ENCODE measurements around the gene RNF208.
A peak's percentile ranks its signal among the peaks of the same experiment; 100 is the strongest.

RNF208 gene

GRCh38 chr9:137191691-137192447 is 30.2 kb downstream of the RNF208 start:
- DNase-seq (ENCODE audit: low read depth): no peak

DNA sequence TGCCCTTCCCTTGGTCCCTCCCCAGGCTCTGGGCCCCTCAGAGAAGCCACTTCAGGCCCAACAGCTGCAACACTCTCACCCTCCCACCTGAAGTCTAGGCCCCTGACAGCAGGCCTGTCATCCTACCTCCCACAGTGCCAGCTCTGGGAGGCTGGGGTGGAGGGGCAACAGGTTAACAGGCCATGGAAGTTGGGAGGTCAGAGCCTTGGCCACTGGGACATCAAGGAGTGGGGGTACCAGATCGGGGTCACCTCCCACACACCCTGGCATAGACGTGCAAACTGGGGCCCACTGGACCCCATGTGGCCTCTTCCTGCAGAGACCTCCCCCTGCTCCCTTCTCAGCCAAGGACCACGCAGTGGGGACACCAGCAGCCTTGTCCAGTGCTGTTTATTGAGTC is 30.8 kb downstream of the RNF208 start:
- DNase-seq (ENCODE audit: low read depth): no peak

DNA sequence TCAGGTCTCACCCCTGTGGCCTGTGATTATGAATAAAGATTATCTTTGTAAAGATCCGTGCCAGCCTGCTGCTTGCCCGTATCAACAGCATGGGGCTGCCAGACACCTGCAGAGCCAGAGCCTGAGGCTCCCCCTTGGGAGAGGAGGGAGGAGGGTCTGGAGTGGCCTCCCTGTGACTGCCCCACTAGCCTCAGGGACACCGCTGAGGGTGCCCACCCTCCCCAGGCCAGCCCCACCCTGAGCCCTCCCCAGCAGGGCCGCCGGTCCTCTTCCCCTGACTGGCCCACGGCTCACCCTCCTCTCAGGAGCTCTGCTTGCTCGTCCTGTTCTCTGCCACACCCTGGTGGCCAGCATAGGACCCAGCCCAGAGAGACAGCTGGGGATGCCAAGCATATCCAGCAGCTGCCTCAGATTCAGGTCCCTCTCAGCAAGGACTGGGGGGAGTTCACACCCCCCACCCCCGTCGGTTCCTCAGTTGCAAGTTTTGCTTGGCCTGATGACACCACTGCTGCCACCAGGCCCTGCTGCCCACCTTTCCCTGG is 31.7 kb downstream of the RNF208 start:
- DNase-seq (ENCODE audit: low read depth): no peak

GRCh38 chr9:137189297-137190295 is 32.4 kb downstream of the RNF208 start:
- no peak for DNase-seq (ENCODE audit: low read depth)

DNA sequence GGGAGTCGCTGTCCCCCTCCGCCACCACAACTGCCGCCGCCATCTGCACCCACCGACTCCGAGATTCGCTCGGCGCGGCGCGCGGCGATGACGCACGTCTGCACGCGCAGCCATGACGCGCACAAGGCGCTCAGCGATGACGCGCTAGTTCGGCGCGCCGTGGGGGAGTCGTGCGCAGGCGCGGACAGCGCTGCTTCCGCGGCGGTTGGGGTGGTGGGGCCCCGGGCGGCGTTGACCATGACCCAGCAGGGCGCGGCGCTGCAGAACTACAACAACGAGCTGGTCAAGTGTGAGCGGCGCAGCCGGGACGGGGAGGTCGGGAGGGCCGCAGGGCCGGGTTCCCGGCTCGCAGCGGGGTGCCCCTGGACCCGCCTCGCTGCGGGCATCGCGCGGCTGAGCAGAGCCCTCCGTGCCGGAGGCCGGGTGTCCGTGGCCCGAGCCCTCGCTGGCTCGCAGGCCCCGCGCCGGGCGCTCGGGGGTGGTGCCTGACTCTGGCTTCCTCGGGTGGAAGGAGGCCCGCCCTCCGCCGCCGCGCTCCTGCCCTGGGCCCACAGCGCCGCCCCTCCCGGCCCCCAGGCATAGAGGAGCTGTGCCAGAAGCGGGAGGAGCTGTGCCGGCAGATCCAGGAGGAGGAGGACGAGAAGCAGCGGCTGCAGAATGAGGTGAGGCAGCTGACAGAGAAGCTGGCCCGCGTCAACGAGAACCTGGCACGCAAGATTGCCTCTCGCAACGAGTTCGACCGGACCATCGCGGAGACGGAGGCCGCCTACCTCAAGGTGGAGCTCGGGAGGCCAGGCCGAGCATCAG is 33.3 kb downstream of the RNF208 start, which contains the start of the genes ANAPC2 and SSNA1:
Gene ANAPC2 (minus strand): TSS at position 71 of the 807 bp plus-strand sequence. CDS start 28 bp downstream, at position 43.
Gene SSNA1 (plus strand): TSS at position 187 of the 807 bp plus-strand sequence. CDS start 51 bp downstream, at position 238.
- DNase-seq (ENCODE audit: low read depth): peak; percentile 90

- no peak for DNase-seq (ENCODE audit: low read depth)
These were observed 34.0 kb downstream of the RNF208 start for GRCh38 chr9:137188086-137188489.

GRCh38 chr9:137187386-137187785 is 34.7 kb downstream of the RNF208 start:
- no peak for DNase-seq (ENCODE audit: low read depth)

DNA sequence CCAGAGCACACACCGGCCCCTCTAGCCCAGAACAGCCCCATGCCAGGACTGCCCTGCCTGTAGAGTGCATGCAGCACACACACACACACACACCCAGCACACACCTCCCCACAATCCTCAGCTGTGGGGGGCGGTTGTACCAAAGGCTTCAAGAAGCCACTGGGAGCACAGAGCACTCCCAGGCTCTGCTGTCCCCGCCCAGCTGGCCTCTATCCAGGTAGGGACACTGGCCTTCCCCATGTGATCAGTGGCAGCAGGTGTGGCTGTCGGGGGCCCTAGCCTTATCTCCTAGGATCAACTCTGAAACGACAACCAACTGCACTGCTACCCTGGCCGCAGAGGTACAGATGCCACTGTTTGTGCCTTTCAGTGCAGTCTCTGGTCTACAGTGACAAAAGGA is 35.7 kb downstream of the RNF208 start:
- no peak for DNase-seq (ENCODE audit: low read depth)

DNA sequence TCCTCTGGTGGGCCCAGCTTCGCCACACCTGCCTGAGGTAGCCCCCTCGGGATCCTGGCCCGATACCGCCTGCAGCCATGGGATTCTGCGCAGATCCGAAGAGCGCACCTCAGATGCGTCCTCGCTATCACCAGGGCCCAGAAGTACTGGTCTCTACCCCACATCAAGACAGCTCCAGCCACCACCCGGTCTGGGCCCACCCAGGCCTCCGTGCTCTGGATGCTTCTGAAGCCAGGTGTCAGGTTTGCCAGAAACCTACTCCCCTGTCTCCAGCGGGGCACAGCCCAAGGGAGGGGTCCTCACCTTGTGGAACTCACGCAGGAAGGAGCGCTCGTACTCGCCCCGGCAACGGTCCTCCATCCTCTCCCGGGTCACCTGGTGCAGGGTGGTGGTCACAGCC is 36.1 kb downstream of the RNF208 start:
- no peak for DNase-seq (ENCODE audit: low read depth)

- no peak for DNase-seq (ENCODE audit: low read depth)
These were observed 37.0 kb downstream of the RNF208 start for GRCh38 chr9:137184881-137185660.

DNA sequence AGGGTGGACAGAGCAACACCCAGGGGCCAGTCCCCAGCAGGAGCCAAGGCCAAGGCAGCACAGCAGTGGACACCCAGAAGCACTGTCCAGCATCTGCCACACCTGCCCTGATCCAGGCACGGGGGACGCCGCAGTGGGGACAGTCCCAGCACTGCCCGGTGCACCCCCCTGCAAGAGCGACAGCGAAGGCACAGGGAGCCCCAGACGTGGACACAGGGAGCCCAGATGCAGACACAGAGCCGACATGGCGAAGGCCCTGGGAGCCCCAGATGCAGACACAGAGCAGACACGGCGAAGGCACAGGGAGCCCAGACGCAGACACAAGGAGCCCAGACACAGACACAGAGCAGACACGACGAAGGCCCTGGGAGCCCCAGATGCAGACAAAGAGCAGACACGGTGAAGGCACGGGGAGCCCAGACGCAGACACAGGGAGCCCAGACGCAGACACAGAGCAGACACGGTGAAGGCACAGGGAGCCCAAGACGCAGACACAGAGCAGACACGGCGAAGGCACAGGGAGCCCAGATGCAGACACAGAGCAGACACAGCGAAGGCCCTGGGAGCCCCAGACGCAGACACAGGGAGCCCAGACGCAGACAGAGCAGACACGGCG is 38.0 kb downstream of the RNF208 start:
- no peak for DNase-seq (ENCODE audit: low read depth)

- no peak for DNase-seq (ENCODE audit: low read depth)
These were observed 39.2 kb downstream of the RNF208 start for GRCh38 chr9:137182836-137183235.

- no peak for DNase-seq (ENCODE audit: low read depth)
These were observed 40.4 kb downstream of the RNF208 start for GRCh38 chr9:137181680-137182079.

DNA sequence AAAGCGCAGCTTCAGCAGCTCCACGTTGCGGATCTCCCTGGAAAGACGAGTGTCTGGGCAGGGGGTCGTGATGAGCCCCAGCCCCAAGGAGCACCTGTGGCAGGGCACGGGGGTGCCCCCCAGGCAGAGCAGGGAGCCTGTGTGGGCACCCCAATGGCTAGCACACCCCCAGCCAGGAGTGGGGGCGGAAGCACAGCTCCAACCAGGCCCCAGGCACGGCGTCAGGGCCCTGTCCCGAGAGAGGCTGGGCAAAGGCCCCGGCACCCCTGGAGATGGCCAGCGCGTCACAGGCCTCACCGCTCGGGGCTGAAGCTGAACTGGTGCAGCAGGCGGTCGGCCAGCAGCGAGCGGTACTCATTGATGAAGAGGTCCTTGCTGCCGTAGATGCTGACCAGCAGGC is 41.5 kb downstream of the RNF208 start:
- DNase-seq (ENCODE audit: low read depth): no peak

GRCh38 chr9:137179761-137180160 is 42.3 kb downstream of the RNF208 start:
- DNase-seq (ENCODE audit: low read depth): no peak

GRCh38 chr9:137178939-137179630 is 43.0 kb downstream of the RNF208 start:
- no peak for DNase-seq (ENCODE audit: low read depth)

DNA sequence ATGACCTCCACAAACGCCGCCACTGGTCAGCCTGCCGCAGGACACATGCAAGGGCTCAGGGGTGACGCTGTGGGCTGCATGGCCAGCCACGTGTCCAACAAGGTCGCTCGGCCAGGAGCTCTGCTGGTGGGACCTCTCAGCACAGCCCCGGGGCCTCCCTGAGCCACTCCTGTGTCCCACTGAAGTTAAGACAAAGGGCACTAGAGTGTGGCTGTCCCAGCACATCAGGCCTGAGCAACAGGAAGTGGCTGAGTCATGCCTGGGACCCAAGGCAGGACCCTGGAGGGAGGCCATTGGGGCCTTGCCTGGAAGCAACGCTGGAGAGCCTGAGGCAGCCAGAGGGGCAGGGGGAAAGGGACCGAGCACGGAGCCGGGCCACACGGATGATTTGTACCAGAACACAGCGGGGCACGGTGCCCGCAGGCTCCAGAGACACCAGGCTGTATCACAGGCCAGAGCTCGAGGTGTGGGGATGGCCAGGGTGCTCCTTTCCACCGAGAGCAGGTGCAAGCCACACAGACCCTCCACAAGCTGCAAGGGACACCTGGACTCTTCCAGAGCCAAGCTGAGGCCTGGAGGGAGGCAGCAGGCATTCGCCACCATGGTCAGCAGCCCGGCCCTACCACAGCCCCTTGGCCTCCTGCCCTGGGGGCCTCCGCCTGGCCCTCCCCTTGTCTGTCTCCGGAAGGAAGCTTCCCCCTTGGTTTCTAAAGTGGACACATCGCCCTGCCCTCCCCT is 43.7 kb downstream of the RNF208 start:
- peak; percentile 47 for DNase-seq (ENCODE audit: low read depth)

DNA sequence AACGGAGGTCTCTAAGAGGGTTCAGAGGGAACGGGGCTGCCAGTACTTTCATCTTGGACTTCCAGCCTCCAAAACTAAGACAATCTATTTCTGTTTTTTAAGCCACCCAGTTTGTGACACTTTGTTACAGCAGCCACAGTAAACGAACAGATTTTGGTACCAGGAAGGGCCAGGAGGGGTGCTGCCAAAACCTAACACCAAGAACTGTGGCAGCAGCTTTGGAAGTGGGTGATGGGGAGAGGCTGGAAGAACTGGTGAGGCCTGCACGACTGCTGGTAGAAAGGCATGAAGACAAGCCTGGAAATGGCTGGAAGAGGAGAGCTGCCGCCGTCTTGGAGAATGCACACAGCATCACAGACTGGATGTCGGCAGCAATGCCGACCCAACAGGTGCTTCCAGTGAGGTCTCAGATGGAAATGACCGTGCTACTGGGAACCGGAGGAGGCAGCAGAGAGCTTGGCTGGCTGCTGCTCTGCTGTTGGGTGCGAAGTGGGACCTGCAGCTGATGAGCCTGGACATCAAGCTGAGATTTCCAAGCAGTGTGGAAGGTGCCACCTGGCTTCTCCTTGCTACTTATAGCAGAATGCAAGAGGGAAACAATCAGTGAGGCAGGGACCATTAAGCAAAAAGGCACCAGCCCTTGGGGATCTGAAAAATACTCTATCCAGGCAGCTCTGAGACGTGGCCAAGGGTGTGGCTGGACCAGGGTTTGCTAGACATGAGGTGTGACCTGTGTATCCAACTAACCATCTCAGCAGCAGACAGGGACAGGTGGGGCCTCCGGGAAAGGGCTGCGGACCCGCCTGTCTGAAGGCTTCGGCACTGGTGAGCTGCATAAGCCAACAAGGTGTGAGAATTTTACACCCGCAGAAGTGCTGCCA is 45.5 kb downstream of the RNF208 start:
- no peak for DNase-seq (ENCODE audit: low read depth)
